Neuronal stem cell (in vitro differentiated cells): Measurements from ENCODE around the gene CTR9.

Experiments
- DNase-seq: peaks from one replicate; pipeline ENCODE4 v3.0.0-alpha.2; 2013; ENCODE audit warnings: low spot score
- H2AFZ ChIP-seq: one replicate; pipeline ENCODE4 v1.6.1; 2013; ENCODE audit warnings: mild to moderate bottlenecking, low read length, inconsistent platforms
- H2AK5ac ChIP-seq: 2 replicates; pipeline ENCODE4 v1.6.1; 2013; ENCODE audit warnings: low read depth, mild to moderate bottlenecking, inconsistent platforms, low read length, moderate library complexity, mixed read lengths
- H2BK120ac ChIP-seq: 2 replicates; pipeline ENCODE4 v1.6.1; 2013; ENCODE audit warnings: low read depth, mild to moderate bottlenecking, inconsistent platforms, low read length, moderate library complexity, mixed read lengths
- H2BK12ac ChIP-seq: one replicate; pipeline ENCODE4 v1.6.1; 2013; ENCODE audit warnings: low read length, inconsistent platforms
- H2BK15ac ChIP-seq: 2 replicates; pipeline ENCODE4 v1.6.1; 2013; ENCODE audit warnings: mild to moderate bottlenecking, low read length, inconsistent platforms, mixed read lengths
- H2BK5ac ChIP-seq: one replicate; pipeline ENCODE4 v1.6.1; 2013; ENCODE audit warnings: inconsistent platforms, mild to moderate bottlenecking, low read length, moderate library complexity
- H3K14ac ChIP-seq: one replicate; pipeline ENCODE4 v1.6.1; 2013; ENCODE audit warnings: low read length, inconsistent platforms
- H3K18ac ChIP-seq: 2 replicates; pipeline ENCODE4 v1.6.1; 2013; ENCODE audit warnings: low read length, inconsistent platforms
- H3K23ac ChIP-seq: 2 replicates; pipeline ENCODE4 v1.6.1; 2013; ENCODE audit warnings: low read depth, mild to moderate bottlenecking, mixed read lengths, low read length, inconsistent platforms; ENCODE audit not compliant: poor library complexity
- H3K27ac ChIP-seq: replicated peaks from 3 replicates; pipeline ENCODE4 v1.5.1; 2013; ENCODE audit warnings: low read length, inconsistent platforms
- H3K27me3 ChIP-seq, 3 experiments: 2 replicates each; pipeline ENCODE4 v1.6.1; 2013; ENCODE audit warnings: low read length in 3 of 3, mild to moderate bottlenecking in 2 of 3, inconsistent platforms in 1 of 3, low read depth in 1 of 3, mixed read lengths in 1 of 3, moderate library complexity in 1 of 3; ENCODE audit not compliant: control insufficient read depth in 3 of 3, insufficient read depth in 3 of 3
- H3K36me3 ChIP-seq, 2 donors: replicated peaks in 1 of 2; 2 replicates each; pipeline ENCODE4 v1.6.1; 2013; ENCODE audit warnings: low read length in 2 of 2; ENCODE audit not compliant: control insufficient read depth in 2 of 2, insufficient read depth in 2 of 2
- H3K4ac ChIP-seq: 2 replicates; pipeline ENCODE4 v1.6.1; 2013; ENCODE audit warnings: inconsistent platforms, mild to moderate bottlenecking, low read length, moderate library complexity
- H3K4me1 ChIP-seq, 2 donors: 1 replicate in 1 of 2; 2 replicates in 1 of 2; pipeline ENCODE4 v1.6.1; 2013; ENCODE audit warnings: low read length in 2 of 2, low read depth in 1 of 2; ENCODE audit not compliant: control insufficient read depth in 2 of 2, insufficient read depth in 1 of 2
- H3K4me2 ChIP-seq: one replicate; pipeline ENCODE4 v1.6.1; 2013; ENCODE audit warnings: mild to moderate bottlenecking, low read length, inconsistent platforms; ENCODE audit not compliant: insufficient read depth, poor library complexity, severe bottlenecking
- H3K4me3 ChIP-seq, 2 donors: 2 replicates each; pipeline ENCODE4 v1.5.1; 2013; ENCODE audit warnings: low read length in 2 of 2, mild to moderate bottlenecking in 2 of 2, inconsistent platforms in 1 of 2, moderate library complexity in 1 of 2
- H3K79me1 ChIP-seq: one replicate; pipeline ENCODE4 v1.6.1; 2013; ENCODE audit warnings: low read depth, mild to moderate bottlenecking, inconsistent platforms, low read length, moderate library complexity
- H3K9ac ChIP-seq: one replicate; pipeline ENCODE4 v1.6.1; 2013; ENCODE audit warnings: mild to moderate bottlenecking, low read depth, low read length, inconsistent platforms; ENCODE audit not compliant: poor library complexity
- H3K9me3 ChIP-seq, 2 donors: replicated peaks in 1 of 2; 2 replicates each; pipeline versions ENCODE3 to v1.6.1; 2013; ENCODE audit warnings: low read length in 2 of 2, mild to moderate bottlenecking in 2 of 2, inconsistent platforms in 1 of 2, low read depth in 1 of 2, mixed read lengths in 1 of 2, moderate library complexity in 1 of 2; ENCODE audit not compliant: control insufficient read depth in 2 of 2, insufficient read depth in 1 of 2
- H4K8ac ChIP-seq: one replicate; pipeline ENCODE4 v1.6.1; 2013; ENCODE audit warnings: low read depth, mild to moderate bottlenecking, inconsistent platforms, low read length, moderate library complexity
- H4K91ac ChIP-seq: one replicate; pipeline ENCODE4 v1.6.1; 2013; ENCODE audit warnings: low read length, low read depth, mild to moderate bottlenecking, inconsistent platforms; ENCODE audit not compliant: poor library complexity
- WGBS, 2 donors: extraction: QIAGEN DNeasy Blood & Tissue Kit; methylation state at CpG; one replicate each; pipeline ENCODE4 v1.1.7; 2013; ENCODE audit warnings: missing lambda C conversion rate in 2 of 2, mixed read lengths in 1 of 2; ENCODE audit not compliant: insufficient read length in 2 of 2, insufficient replicate concordance in 1 of 2; ENCODE audit errors: extremely low coverage in 2 of 2; 5-methylcytosine and 5-hydroxymethylcytosine counted together

The CTR9 gene

DNA sequence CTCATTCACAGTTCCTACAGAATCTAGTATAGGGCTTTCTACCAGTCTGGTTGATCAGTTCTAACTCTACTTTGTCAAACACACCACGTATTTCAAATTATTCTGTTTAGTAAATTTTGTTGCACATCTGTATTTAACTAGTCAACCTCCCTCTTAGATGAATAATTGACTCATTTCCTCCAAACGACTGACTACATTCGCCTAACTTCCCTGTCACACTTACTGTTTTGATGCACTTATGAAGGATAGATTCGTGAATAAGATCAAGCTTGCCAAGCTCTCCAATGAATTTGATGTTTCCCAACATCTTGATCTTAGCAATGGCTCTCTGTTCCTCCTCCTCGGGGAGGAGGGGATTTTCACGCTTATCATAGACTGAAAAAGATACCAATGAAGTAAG lies 52.6 kb downstream of the CTR9 start:
- H2BK15ac ChIP-seq, result no peak overlapping the region
- no CpG with 5 or more reads among the region's 6 CpGs for WGBS, 2 donors
- H3K27me3 ChIP-seq, result no peaks in the 10 kb centered on the region
- no peak overlapping the region for H3K9ac ChIP-seq
- no peak overlapping the region for H2BK5ac ChIP-seq
- H2AK5ac ChIP-seq, result no peak overlapping the region
- peaks cover 3% of the 10 kb centered on the region for H3K79me1 ChIP-seq
- H2AFZ ChIP-seq, result no peak overlapping the region
- no peak overlapping the region for H2BK12ac ChIP-seq
- H3K18ac ChIP-seq, result no peak overlapping the region
- no peak overlapping the region for H4K8ac ChIP-seq
- DNase-seq, result no peak
- no peak overlapping the region for H3K23ac ChIP-seq
- no peak overlapping the region for H3K27ac ChIP-seq
- peaks cover 48 to 94% of the 10 kb centered on the region in 2 donors for H3K36me3 ChIP-seq
- no peak overlapping the region for H3K4me2 ChIP-seq
- H4K91ac ChIP-seq, result no peak overlapping the region
- no peak overlapping the region for H2BK120ac ChIP-seq
- no peak overlapping the region for H3K4me3 ChIP-seq
- no peaks in the 10 kb centered on the region for H3K9me3 ChIP-seq
- H3K14ac ChIP-seq, result no peak overlapping the region
- no peak overlapping the region for H3K4ac ChIP-seq
- H3K4me1 ChIP-seq, result peaks cover 0 to 14% of the 10 kb centered on the region in 2 donors

DNA sequence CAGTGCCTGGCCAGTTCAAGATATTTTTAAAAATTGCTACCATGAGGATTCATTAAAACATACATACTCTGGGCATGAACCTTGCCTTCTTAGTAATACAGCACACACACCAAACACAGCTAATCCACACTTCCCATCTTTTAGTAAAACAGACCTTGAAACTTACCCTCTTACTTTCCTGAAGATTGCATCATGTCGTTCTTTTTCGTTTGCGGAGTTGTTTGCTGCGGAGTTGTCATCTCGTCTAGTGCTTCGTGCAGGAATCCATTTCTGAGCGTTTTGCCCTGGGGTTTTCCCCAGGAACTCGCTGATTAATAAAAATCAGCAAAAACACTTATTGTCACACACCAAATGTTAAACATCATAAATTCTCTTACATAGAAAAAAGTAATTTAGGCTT lies 54.7 kb downstream of the CTR9 start:
- Histone ChIP-seq H2BK5ac (no peak overlapping the region), H3K9ac (no peak overlapping the region), H3K27ac (no peak overlapping the region), H3K27me3 (no peaks in the 10 kb centered on the region), H2BK120ac (no peak overlapping the region), H3K18ac (no peak overlapping the region), H3K79me1 (peaks cover 3% of the 10 kb centered on the region), H2BK15ac (no peak overlapping the region), H4K91ac (no peak overlapping the region), H2AK5ac (no peak overlapping the region), H2AFZ (no peak overlapping the region), H4K8ac (no peak overlapping the region), H3K4me3 (no peak overlapping the region), H3K23ac (no peak overlapping the region), H3K9me3 (no peaks in the 10 kb centered on the region), H3K4ac (no peak overlapping the region), H3K36me3 (peaks cover 35 to 74% of the 10 kb centered on the region in 2 donors), H2BK12ac (no peak overlapping the region), H3K14ac (no peak overlapping the region), H3K4me1 (peaks cover 0 to 14% of the 10 kb centered on the region in 2 donors), H3K4me2 (no peak overlapping the region)
- no CpG with 5 or more reads among the region's 8 CpGs for WGBS, 2 donors
- no peak for DNase-seq

DNA sequence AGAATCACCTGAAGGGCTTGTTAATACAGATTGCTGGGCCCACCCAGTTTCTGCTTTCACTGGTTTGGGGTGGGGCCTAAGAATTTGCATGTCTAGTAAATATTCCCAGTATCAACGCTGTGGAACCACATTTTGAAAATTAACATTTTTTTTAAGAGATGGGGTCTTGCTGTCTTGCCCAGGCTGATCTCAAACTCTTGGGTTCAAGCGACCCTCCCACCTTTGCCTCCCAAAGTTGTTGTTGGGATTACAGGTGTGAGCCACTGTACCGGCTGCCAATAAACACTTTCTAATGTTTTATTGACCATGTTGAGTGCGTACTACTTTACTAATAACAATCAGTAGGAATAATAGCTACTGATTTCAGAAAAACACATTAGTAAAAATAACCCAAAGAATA lies 55.2 kb downstream of the CTR9 start:
- no peak overlapping the region for H3K14ac ChIP-seq
- peaks cover 0 to 14% of the 10 kb centered on the region in 2 donors for H3K4me1 ChIP-seq
- H4K8ac ChIP-seq, result no peak overlapping the region
- peaks cover 3% of the 10 kb centered on the region for H3K79me1 ChIP-seq
- H3K23ac ChIP-seq, result no peak overlapping the region
- H3K27ac ChIP-seq, result no peak overlapping the region
- no peak overlapping the region for H3K18ac ChIP-seq
- no peak overlapping the region for H2AK5ac ChIP-seq
- no peaks in the 10 kb centered on the region for H3K27me3 ChIP-seq
- H3K36me3 ChIP-seq, result peaks cover 34 to 69% of the 10 kb centered on the region in 2 donors
- no peak overlapping the region for H3K4ac ChIP-seq
- no peak for DNase-seq
- H2BK12ac ChIP-seq, result no peak overlapping the region
- no peak overlapping the region for H3K9ac ChIP-seq
- H2BK5ac ChIP-seq, result no peak overlapping the region
- H3K4me2 ChIP-seq, result no peak overlapping the region
- H4K91ac ChIP-seq, result no peak overlapping the region
- no peak overlapping the region for H3K4me3 ChIP-seq
- no peaks in the 10 kb centered on the region for H3K9me3 ChIP-seq
- H2AFZ ChIP-seq, result no peak overlapping the region
- H2BK15ac ChIP-seq, result no peak overlapping the region
- WGBS, 2 donors, result no CpG with 5 or more reads among the region's 4 CpGs
- no peak overlapping the region for H2BK120ac ChIP-seq

DNA sequence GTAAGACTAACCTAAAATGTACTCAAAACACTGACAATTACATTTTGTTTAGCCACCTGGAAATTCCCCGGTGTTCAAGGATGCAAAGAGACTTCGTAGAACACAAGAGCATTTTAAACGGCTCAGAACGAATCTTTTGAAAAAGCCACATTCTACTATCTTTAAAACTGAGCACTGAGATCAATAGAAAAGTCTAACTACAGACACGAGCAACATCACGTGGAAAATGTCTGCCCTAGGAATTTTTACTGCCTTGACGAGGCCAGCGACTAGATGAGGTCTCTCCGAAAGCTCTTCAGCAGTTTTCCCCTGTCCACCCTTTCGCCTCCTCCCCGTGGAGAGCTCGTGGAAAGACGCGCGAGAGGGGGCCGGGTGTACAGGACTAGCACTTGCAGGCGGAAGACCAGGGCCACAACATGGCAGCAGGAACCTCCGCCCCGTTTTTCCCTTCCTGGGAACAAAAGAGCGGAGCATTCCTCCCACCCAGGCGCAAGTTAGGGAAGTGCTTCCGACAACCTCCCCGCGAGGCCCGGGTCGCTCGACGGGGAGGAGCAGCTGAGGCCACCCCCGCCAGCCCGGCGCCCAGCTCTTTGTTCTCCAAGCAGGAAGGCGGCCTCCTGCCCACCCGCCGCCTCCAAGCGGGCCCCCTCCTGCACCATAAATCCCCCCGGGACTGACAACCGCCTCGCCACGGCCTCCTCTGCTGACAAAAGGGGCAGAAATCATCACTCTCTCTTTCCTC lies 56.6 kb downstream of the CTR9 start:
- Histone ChIP-seq H4K8ac (peak overlapping the region; percentile 70), H3K79me1 (peaks cover 3% of the 10 kb centered on the region), H4K91ac (peak overlapping the region; percentile 68), H2AK5ac (peak overlapping the region; percentile 99), H2BK12ac (peak overlapping the region; percentile 93), H3K4me2 (peak overlapping the region; percentile 75), H3K4me1 (peaks cover 0 to 14% of the 10 kb centered on the region in 2 donors), H3K4me3 (peak overlapping the region; percentile 92 to 99), H2BK15ac (no peak overlapping the region), H3K14ac (peak overlapping the region; percentile 99), H3K27ac (peak overlapping the region; percentile 94), H2AFZ (peak overlapping the region; percentile 81), H3K27me3 (no peaks in the 10 kb centered on the region), H2BK120ac (peak overlapping the region; percentile 94), H3K4ac (peak overlapping the region; percentile 100), H3K18ac (peak overlapping the region; percentile 100), H3K9ac (peak overlapping the region; percentile 100), H2BK5ac (peak overlapping the region; percentile 97), H3K23ac (peak overlapping the region; percentile 94), H3K9me3 (no peaks in the 10 kb centered on the region), H3K36me3 (peaks cover 27 to 54% of the 10 kb centered on the region in 2 donors)
- DNase-seq, result peak; percentile 35
- no CpG with 5 or more reads among the region's 39 CpGs for WGBS, 2 donors
